HepG2 (cell line): ENCODE data around the gene RPL37A. TPM values are rescaled to one million over a fixed set of nuclear protein-coding genes. Genes with fewer than 3 reads are reported as not detected.

ENCODE experiments used
- AHDC1 ChIP-seq: sonication (generic); formaldehyde crosslinking; IDR thresholded peaks from 2 replicates; pipeline ENCODE4 v1.5.1; 2020; ENCODE audit warnings: mild to moderate bottlenecking, missing genetic modification reagents, borderline replicate concordance
- BATF2 ChIP-seq: sonication (generic); formaldehyde crosslinking; IDR thresholded peaks from 2 replicates; pipeline ENCODE4 v1.8.0; 2022; ENCODE audit warnings: mild to moderate bottlenecking, missing genetic modification reagents, moderate library complexity
- DPF2 ChIP-seq: sonication (generic); formaldehyde crosslinking; IDR thresholded peaks from 2 replicates; pipeline ENCODE4 v1.4.0; 2020; ENCODE audit warnings: mild to moderate bottlenecking, low read depth, missing genetic modification reagents, borderline replicate concordance
- GABPA ChIP-seq, 2 experiments: IDR thresholded peaks; 2 replicates each; pipeline ENCODE4 v1.6.1; 2011 to 2016; ENCODE audit warnings: low read depth in 2 of 2, low read length in 1 of 2, missing biosample characterization in 1 of 2, missing genetic modification characterization in 1 of 2
- JUNB ChIP-seq: sonication (generic); formaldehyde crosslinking; IDR thresholded peaks from 2 replicates; pipeline ENCODE4 v1.8.0; 2022; ENCODE audit warnings: missing genetic modification reagents, mild to moderate bottlenecking, borderline replicate concordance
- MEIS2 ChIP-seq: sonication (generic); formaldehyde crosslinking; IDR thresholded peaks from 2 replicates; pipeline ENCODE4 v1.9.0; 2021; ENCODE audit warnings: mild to moderate bottlenecking, missing genetic modification reagents
- MXD1 ChIP-seq: sonication (generic); formaldehyde crosslinking; IDR thresholded peaks from 2 replicates; pipeline ENCODE4 v1.4.0; 2020; ENCODE audit warnings: mild to moderate bottlenecking, missing genetic modification reagents
- NCOR1 ChIP-seq: fragments of 200-600 bp; sonication (generic); IDR thresholded peaks from 2 replicates; pipeline ENCODE4 v1.7.0; 2017; ENCODE audit warnings: antibody characterized with exemption, low read length, borderline replicate concordance
- STAG1 ChIP-seq: sonication (generic); formaldehyde crosslinking; IDR thresholded peaks from 2 replicates; pipeline ENCODE4 v1.4.0; 2020; ENCODE audit warnings: missing genetic modification reagents
- SUZ12 ChIP-seq: fragments of 150-350 bp; IDR thresholded peaks from 2 replicates; pipeline ENCODE4 v1.6.1; 2014; ENCODE audit warnings: low read depth, low read length
- USF2 ChIP-seq, 2 experiments: sonication (generic) in 1 of 2; formaldehyde crosslinking in 1 of 2; IDR thresholded peaks; 2 replicates each; pipeline versions ENCODE4 v1.5.1 to v1.6.1; 2011 to 2020; ENCODE audit warnings: borderline replicate concordance in 1 of 2, low read depth in 1 of 2, low read length in 1 of 2, mild to moderate bottlenecking in 1 of 2, missing genetic modification reagents in 1 of 2, moderate library complexity in 1 of 2
- ZNF224 ChIP-seq: sonication (generic); formaldehyde crosslinking; IDR thresholded peaks from 2 replicates; pipeline ENCODE4 v1.5.0; 2020; ENCODE audit warnings: mild to moderate bottlenecking, missing genetic modification reagents
- ZNF264 ChIP-seq: sonication (generic); formaldehyde crosslinking; IDR thresholded peaks from 2 replicates; pipeline ENCODE4 v1.4.0; 2020; ENCODE audit warnings: missing genetic modification reagents
- ZNF333 ChIP-seq: sonication (generic); formaldehyde crosslinking; IDR thresholded peaks from 2 replicates; pipeline ENCODE4 v1.4.0; 2020; ENCODE audit warnings: mild to moderate bottlenecking, missing genetic modification reagents, borderline replicate concordance
- ZNF567 ChIP-seq: sonication (generic); formaldehyde crosslinking; IDR thresholded peaks from 2 replicates; pipeline ENCODE4 v1.8.1; 2023; ENCODE audit warnings: mild to moderate bottlenecking, missing genetic modification reagents, borderline replicate concordance
- ZNF619 ChIP-seq: sonication (generic); formaldehyde crosslinking; IDR thresholded peaks from 2 replicates; pipeline ENCODE4 v1.4.0; 2020; ENCODE audit warnings: mild to moderate bottlenecking, missing genetic modification reagents
- ZNF713 ChIP-seq: sonication (generic); formaldehyde crosslinking; IDR thresholded peaks from 2 replicates; pipeline ENCODE4 v1.4.0; 2020; ENCODE audit warnings: mild to moderate bottlenecking, missing genetic modification reagents
- ZNF776 ChIP-seq: sonication (generic); formaldehyde crosslinking; IDR thresholded peaks from 2 replicates; pipeline ENCODE4 v1.4.0; 2020; ENCODE audit warnings: mild to moderate bottlenecking, missing genetic modification reagents
- ZNF790 ChIP-seq: sonication (generic); formaldehyde crosslinking; IDR thresholded peaks from 2 replicates; pipeline ENCODE4 v1.8.0; 2022; ENCODE audit warnings: missing genetic modification reagents, mild to moderate bottlenecking, borderline replicate concordance
- polyA plus RNA-seq, 8 experiments: library from polyadenylated mRNA; depleted of rRNA in 3 of 8; stranded (reverse) in 7 of 8; unstranded in 1 of 8; fragments of >200 nt; fragmentation: Illumina TruSeq in 4 of 8; extraction: Trizol in 4 of 8; gene quantifications; 2 replicates each; pipeline versions ENCODE4 v1.2.1 to v1.2.3, GENCODE V29; 2011 to 2016; ENCODE audit warnings: low read depth in 4 of 8, missing spikeins in 1 of 8, mixed read lengths in 1 of 8; ENCODE audit not compliant: insufficient read depth in 1 of 8
- total RNA-seq, 5 experiments: library from RNA; depleted of rRNA; stranded (reverse); fragments of >200 nt; fragmentation: Illumina TruSeq; extraction: Trizol; gene quantifications; 2 replicates each; pipeline ENCODE4 v1.2.3, GENCODE V29; 2016; ENCODE audit warnings: low read depth in 1 of 5

Gene RPL37A
- total and polyA plus RNA-seq, 2 of the 13 experiments (the other 11 are each of a cell fraction or from before 2014, with no cell fraction given), result 6,902 to 7,910 TPM

GRCh38 chr2:216498070-216498378 lies 620 bp upstream of the RPL37A start (continued):
- TF ChIP-seq USF2 (IDR thresholded peaks at IDR 0.05; ENCODE audit: low read depth, low read length) (no peak), USF2 (CRISPR knock-in tag; IDR thresholded peaks at IDR 0.05; ENCODE audit: borderline replicate concordance) (0 out of 2 replicates have a peak, but pooled peaks have one; percentile 31), ZNF619 (CRISPR knock-in tag) (peak; percentile 22; the same call in 1 of the 2 replicates), BATF2 (CRISPR knock-in tag) (0 out of 2 replicates have a peak, but pooled peaks have one; percentile 0), ZNF567 (0 out of 2 replicates have a peak, but pooled peaks have one; percentile 0), AHDC1 (CRISPR knock-in tag) (0 out of 2 replicates have a peak, but pooled peaks have one; percentile 3), ZNF713 (CRISPR knock-in tag) (0 out of 2 replicates have a peak, but pooled peaks have one; percentile 72), MEIS2 (no peak), STAG1 (CRISPR knock-in tag) (no peak), ZNF776 (CRISPR knock-in tag) (peak; percentile 44; the same call in 1 of the 2 replicates), JUNB (CRISPR knock-in tag) (no peak), ZNF333 (CRISPR knock-in tag) (0 out of 2 replicates have a peak, but pooled peaks have one; percentile 46), NCOR1 (0 out of 2 replicates have a peak, but pooled peaks have one; percentile 36), DPF2 (CRISPR knock-in tag) (0 out of 2 replicates have a peak, but pooled peaks have one; percentile 1), ZNF790 (CRISPR knock-in tag) (no peak), ZNF264 (CRISPR knock-in tag) (0 out of 2 replicates have a peak, but pooled peaks have one; percentile 10), ZNF224 (0 out of 2 replicates have a peak, but pooled peaks have one; percentile 59), MXD1 (peak; percentile 73; the same call in 1 of the 2 replicates), GABPA (IDR thresholded peaks at IDR 0.05; ENCODE audit: low read depth, low read length) (no peak), GABPA (CRISPR knock-in tag; IDR thresholded peaks at IDR 0.05; ENCODE audit: low read depth) (no peak), SUZ12 (no peak)
